ENCODE results near the gene HDAC4. TPM values are rescaled to one million over a fixed set of nuclear protein-coding genes. Genes with fewer than 3 reads are reported as not detected.

HDAC4 gene
- total RNA-seq, 2 experiments from 2014 or later, result 22.6 to 24.5 TPM

DNA sequence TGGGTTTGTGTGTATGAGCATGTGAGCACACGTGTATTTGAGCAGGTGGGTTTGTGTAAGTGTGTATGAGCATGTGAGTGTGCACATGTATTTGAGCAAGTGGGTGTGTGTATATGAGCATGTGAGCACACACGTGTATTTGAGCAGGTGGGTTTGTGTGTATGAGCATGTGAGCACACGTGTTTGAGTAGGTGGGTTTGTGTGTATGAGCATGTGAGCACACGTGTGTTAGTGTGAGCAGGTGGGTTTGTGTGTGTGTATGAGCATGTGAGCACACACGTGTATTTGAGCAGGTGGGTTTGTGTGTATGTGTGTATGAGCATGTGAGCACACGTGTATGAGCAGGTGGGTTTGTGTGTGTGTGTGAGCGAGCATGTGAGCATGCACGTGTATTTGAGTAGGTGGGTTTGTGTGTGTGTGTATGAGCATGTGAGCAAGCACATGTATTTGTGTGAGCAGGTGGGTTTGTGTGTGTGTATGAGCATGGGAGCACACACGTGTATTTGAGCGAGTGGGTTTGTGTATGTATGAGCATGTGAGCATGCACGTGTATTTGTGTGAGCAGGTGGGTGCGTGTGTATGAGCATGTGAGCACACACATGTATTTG is 383.2 kb downstream of the HDAC4 start:
- H3K27me3 Mint-ChIP-seq, result peaks cover 2% of the 10 kb centered on the region
- no peak overlapping the region for H3K4me3 Mint-ChIP-seq
- CTCF ChIA-PET, result no interaction called here
- no peak for TF ChIP-seq CTCF (IDR thresholded peaks at IDR 0.05)
- no peaks in the 10 kb centered on the region for H3K4me1 Mint-ChIP-seq (ENCODE audit: low read depth)
- ATAC-seq (no peak), DNase-seq (no peak)
- H3K27ac Mint-ChIP-seq, result no peak overlapping the region
- POLR2A ChIA-PET, result no interaction called here
- H3K9me3 Mint-ChIP-seq, result no peaks in the 10 kb centered on the region
- intact Hi-C loops (cut with micrococcal nuclease), result no loop called here
- no peaks in the 10 kb centered on the region for H3K36me3 Mint-ChIP-seq (ENCODE audit: low read depth)

DNA sequence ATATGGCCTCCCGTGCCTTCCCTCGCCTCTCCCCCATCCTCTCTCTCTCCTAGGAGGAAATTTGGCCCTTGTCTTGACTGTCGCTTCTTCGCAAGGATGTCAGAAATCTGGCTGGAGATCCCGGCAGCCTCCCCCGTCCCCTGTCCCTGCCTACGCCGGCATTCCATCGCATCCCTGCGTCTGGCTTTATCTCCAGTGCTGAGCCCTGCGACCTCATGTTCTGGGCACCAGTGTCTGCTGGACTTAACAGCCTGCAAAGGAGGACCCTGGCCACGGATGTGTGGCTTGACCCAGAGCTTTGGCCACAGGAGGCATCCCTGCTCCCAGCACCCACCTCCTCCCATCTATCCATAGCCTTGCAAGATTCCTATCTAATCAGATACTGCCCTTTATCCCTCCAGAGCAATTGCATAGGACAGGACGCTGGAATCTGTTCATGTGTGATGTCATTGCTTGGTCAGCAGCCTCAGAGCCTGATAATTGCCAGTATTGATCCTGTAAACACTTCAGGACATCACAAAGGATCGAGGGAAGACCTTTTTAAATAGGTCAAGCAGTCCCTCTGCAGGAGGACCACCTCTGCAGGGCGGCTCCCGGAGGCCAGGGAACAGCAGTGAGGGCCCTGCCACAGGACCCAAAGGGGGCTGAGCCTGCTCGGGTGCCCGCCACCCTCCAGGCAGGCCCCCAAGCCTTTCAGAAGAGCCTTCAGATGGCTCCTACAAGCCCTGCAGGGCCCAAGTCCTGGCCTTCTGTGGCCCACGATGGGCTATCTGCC is 384.7 kb downstream of the HDAC4 start:
- Mint-ChIP-seq H3K27ac (no peak overlapping the region), H3K36me3 (ENCODE audit: low read depth) (no peaks in the 10 kb centered on the region), H3K27me3 (peaks cover 4% of the 10 kb centered on the region), H3K4me3 (no peak overlapping the region), H3K9me3 (no peaks in the 10 kb centered on the region), H3K4me1 (ENCODE audit: low read depth) (no peaks in the 10 kb centered on the region)
- no peak for TF ChIP-seq CTCF (IDR thresholded peaks at IDR 0.05)
- CTCF ChIA-PET, result interaction anchor here (0.6 kb wide), 1 partner anchor 1133 kb away, joined by 3 read pairs; no protein-coding TSS in a partner anchor
- POLR2A ChIA-PET, result no interaction called here
- intact Hi-C loops (cut with micrococcal nuclease), result no loop called here
- ATAC-seq (no peak), DNase-seq (no peak)

DNA sequence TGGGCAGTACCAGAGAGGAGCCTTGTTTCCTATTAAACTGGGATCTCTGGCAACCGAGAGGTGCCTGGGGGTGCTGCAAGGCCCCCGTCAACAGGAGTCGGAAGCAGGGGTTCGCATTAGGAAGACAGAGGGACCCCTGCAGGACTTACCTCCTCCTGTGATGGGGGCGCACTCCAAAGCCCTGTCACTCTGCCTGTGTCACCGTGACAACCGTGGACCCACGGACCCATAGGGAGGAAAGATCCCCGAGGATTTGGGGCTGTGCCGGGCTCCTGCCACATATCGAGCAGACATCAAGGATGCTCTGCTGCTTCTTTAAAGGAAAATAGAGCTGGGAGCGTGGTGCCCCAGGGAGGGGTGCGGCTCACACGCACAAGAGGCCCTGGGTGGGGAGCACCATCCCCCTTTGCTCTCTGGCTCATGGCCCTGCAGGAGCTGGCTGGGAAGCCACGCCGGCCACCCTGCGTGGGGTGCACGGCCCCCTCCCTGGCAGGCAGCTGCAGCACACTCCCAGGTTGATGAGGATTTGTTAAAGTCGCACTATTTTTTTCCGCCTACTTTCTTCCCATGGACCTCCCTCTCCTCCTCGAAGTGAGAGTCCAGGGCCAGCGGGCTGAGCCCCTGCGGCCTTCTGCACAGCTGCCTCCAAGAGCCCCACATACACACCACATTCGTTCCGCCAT is 385.5 kb downstream of the HDAC4 start:
- no peak for DNase-seq
- Mint-ChIP-seq H3K27ac (no peak overlapping the region), H3K27me3 (peaks cover 4% of the 10 kb centered on the region), H3K36me3 (ENCODE audit: low read depth) (no peaks in the 10 kb centered on the region), H3K9me3 (no peaks in the 10 kb centered on the region), H3K4me1 (ENCODE audit: low read depth) (no peaks in the 10 kb centered on the region), H3K4me3 (no peak overlapping the region)
- no peak for TF ChIP-seq CTCF (IDR thresholded peaks at IDR 0.05)
- ChIA-PET CTCF (no interaction called here), POLR2A (no interaction called here)
- no peak for ATAC-seq
- intact Hi-C loops (cut with micrococcal nuclease), result no loop called here

- no peak for ATAC-seq
- no peak for DNase-seq
- intact Hi-C loops (cut with micrococcal nuclease), result no loop called here
- no peak overlapping the region for H3K27ac Mint-ChIP-seq
- no peaks in the 10 kb centered on the region for H3K4me1 Mint-ChIP-seq (ENCODE audit: low read depth)
- no peak for TF ChIP-seq CTCF (IDR thresholded peaks at IDR 0.05)
- no peaks in the 10 kb centered on the region for H3K9me3 Mint-ChIP-seq
- H3K27me3 Mint-ChIP-seq, result peaks cover 3% of the 10 kb centered on the region
- no peak overlapping the region for H3K4me3 Mint-ChIP-seq
- CTCF ChIA-PET, result no interaction called here
- POLR2A ChIA-PET, result no interaction called here
- H3K36me3 Mint-ChIP-seq (ENCODE audit: low read depth), result no peaks in the 10 kb centered on the region
These were observed 386.2 kb downstream of the HDAC4 start for GRCh38 chr2:239014458-239015217.

Data from activated CD8-positive, alpha-beta T cell treated with anti-CD3 and anti-CD28 coated beads for 36 hours (primary cell).